ENCODE data around the gene FBXO38.
A peak's percentile ranks its signal among the peaks of the same experiment; 100 is the strongest.

The FBXO38 gene

DNA sequence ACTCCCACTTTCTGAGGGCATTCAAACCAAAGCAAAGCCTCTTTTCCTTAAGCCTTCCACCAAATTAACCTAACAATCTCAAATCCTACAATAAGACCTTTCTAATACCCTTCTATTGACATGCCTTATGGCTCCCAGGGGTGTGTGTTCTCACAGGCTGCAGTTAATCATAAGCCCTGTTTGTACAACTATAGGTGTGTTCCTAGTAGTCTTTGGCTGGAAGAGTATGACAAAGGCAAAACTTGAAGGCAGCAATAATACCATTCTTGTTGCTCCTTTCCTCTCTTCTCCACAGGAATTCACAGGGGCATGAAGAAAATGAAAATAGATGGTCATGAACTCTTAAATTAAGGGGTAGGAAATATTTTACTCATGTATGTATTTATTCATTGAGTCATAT is 10.9 kb upstream of the FBXO38 start:
- Histone ChIP-seq H3K4me1 (ENCODE audit: insufficient read depth, low read length, severe bottlenecking) (no peaks in the 10 kb centered on the region), H3K4me3 (ENCODE audit: low read depth, low read length, poor library complexity, severe bottlenecking) (no peak overlapping the region), H3K27me3 (ENCODE audit: insufficient read depth, low read length) (no peaks in the 10 kb centered on the region), H4K20me1 (ENCODE audit: insufficient read depth, low read length) (no peaks in the 10 kb centered on the region), H3F3A (ENCODE audit: insufficient read depth, low read length) (no peaks in the 10 kb centered on the region), H3K79me2 (ENCODE audit: insufficient read depth, low read length) (no peaks in the 10 kb centered on the region), H3K36me3 (ENCODE audit: insufficient read depth, low read length) (no peaks in the 10 kb centered on the region; the same call in 1 of the 2 replicates), H3K27ac (ENCODE audit: low read depth, low read length, poor library complexity, severe bottlenecking) (no peak overlapping the region), H3K9me3 (ENCODE audit: low read length) (0 out of 2 replicates have a peak, but pooled peaks cover 4% of the 10 kb centered on the region), H3K4me2 (ENCODE audit: low read length) (no peak overlapping the region), H3K9ac (ENCODE audit: low read length) (no peak overlapping the region), H3K9me2 (ENCODE audit: low read depth, low read length) (no peaks in the 10 kb centered on the region), H2AFZ (ENCODE audit: low read length) (no peak overlapping the region)
- TF ChIP-seq, protein P1, sequence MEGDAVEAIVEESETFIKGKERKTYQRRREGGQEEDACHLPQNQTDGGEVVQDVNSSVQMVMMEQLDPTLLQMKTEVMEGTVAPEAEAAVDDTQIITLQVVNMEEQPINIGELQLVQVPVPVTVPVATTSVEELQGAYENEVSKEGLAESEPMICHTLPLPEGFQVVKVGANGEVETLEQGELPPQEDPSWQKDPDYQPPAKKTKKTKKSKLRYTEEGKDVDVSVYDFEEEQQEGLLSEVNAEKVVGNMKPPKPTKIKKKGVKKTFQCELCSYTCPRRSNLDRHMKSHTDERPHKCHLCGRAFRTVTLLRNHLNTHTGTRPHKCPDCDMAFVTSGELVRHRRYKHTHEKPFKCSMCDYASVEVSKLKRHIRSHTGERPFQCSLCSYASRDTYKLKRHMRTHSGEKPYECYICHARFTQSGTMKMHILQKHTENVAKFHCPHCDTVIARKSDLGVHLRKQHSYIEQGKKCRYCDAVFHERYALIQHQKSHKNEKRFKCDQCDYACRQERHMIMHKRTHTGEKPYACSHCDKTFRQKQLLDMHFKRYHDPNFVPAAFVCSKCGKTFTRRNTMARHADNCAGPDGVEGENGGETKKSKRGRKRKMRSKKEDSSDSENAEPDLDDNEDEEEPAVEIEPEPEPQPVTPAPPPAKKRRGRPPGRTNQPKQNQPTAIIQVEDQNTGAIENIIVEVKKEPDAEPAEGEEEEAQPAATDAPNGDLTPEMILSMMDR (IDR thresholded peaks at IDR 0.05; ENCODE audit: low read length), result no peak
- TF ChIP-seq EZH2 (IDR thresholded peaks at IDR 0.05; ENCODE audit: borderline replicate concordance, low read length), result no peak

DNA sequence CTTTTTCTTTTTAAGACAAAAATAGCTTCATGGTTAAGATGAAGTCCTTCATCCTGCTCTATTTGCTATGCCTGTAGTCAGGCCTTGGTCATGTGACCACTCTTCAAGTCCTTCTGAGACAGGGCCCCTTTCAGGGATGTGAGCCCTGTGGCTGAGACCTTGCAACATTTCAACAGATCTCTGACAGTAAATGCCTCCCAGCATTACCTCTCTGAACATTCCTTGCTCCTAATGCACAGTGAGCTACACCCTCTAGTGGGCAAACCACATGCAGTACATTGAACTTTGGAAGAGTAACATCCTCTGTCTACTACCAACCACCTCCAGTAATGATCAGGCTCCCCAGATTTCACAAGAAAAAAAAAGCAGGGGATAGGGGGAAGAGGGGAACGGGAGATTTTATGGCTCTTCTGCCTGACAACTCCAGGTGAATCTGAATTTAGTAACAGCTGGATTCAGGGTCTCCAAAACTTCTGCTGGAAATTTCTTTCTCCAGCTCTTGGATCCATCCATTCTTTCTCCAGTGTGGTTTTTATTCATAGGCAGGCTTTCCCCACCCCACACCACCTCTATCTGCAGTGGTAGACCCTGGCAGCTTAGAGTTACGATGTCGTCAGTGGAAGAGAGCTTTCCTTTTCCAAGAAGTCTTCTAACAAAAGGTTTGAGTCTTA is 8.9 kb upstream of the FBXO38 start:
- 0 out of 2 replicates have a peak, but pooled peaks cover 9% of the 10 kb centered on the region for H3K9me3 ChIP-seq (ENCODE audit: low read length)
- no peaks in the 10 kb centered on the region for H3K4me1 ChIP-seq (ENCODE audit: insufficient read depth, low read length, severe bottlenecking)
- no peak for TF ChIP-seq EZH2 (IDR thresholded peaks at IDR 0.05; ENCODE audit: borderline replicate concordance, low read length)
- TF ChIP-seq, protein P1 (IDR thresholded peaks at IDR 0.05; ENCODE audit: low read length), result peak; percentile 80
- H3K9ac ChIP-seq (ENCODE audit: low read length), result no peak overlapping the region
- H3K9me2 ChIP-seq (ENCODE audit: low read depth, low read length), result no peaks in the 10 kb centered on the region
- peaks cover 5% of the 10 kb centered on the region; the same call in 1 of the 2 replicates for H3K36me3 ChIP-seq (ENCODE audit: insufficient read depth, low read length)
- no peak overlapping the region for H2AFZ ChIP-seq (ENCODE audit: low read length)
- H3K4me2 ChIP-seq (ENCODE audit: low read length), result no peak overlapping the region
- no peaks in the 10 kb centered on the region for H3K79me2 ChIP-seq (ENCODE audit: insufficient read depth, low read length)
- H4K20me1 ChIP-seq (ENCODE audit: insufficient read depth, low read length), result no peaks in the 10 kb centered on the region
- no peaks in the 10 kb centered on the region for H3F3A ChIP-seq (ENCODE audit: insufficient read depth, low read length)
- H3K4me3 ChIP-seq (ENCODE audit: low read depth, low read length, poor library complexity, severe bottlenecking), result no peak overlapping the region
- H3K27me3 ChIP-seq (ENCODE audit: insufficient read depth, low read length), result no peaks in the 10 kb centered on the region
- H3K27ac ChIP-seq (ENCODE audit: low read depth, low read length, poor library complexity, severe bottlenecking), result no peak overlapping the region

DNA sequence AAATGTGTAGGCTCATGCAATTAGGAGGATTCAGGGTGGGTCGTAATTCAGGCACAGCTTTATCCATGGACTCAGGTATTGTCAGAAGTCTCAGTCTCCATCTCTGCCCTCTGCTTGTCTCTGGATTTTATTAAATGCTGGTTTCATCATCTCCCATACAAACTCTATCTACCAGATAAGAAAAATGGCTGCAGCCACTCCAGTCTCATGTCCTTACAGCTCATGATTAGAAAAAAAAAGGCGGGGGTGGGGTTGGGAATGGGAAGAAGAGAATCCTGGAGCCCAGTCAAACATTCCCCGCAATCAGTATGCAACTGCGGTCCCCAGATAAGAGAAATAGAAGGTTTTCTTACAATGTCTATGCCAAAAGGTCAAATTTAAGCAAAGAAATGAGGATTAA is 7.6 kb upstream of the FBXO38 start:
- no peak overlapping the region for H2AFZ ChIP-seq (ENCODE audit: low read length)
- H3K36me3 ChIP-seq (ENCODE audit: insufficient read depth, low read length), result peaks cover 5% of the 10 kb centered on the region; the same call in 1 of the 2 replicates
- no peaks in the 10 kb centered on the region for H3K9me2 ChIP-seq (ENCODE audit: low read depth, low read length)
- H3K9ac ChIP-seq (ENCODE audit: low read length), result no peak overlapping the region
- H3K4me2 ChIP-seq (ENCODE audit: low read length), result no peak overlapping the region
- TF ChIP-seq, protein P1 (IDR thresholded peaks at IDR 0.05; ENCODE audit: low read length), result no peak
- no peak for TF ChIP-seq EZH2 (IDR thresholded peaks at IDR 0.05; ENCODE audit: borderline replicate concordance, low read length)
- no peak overlapping the region for H3K27ac ChIP-seq (ENCODE audit: low read depth, low read length, poor library complexity, severe bottlenecking)
- H3K4me3 ChIP-seq (ENCODE audit: low read depth, low read length, poor library complexity, severe bottlenecking), result no peak overlapping the region
- no peaks in the 10 kb centered on the region for H3F3A ChIP-seq (ENCODE audit: insufficient read depth, low read length)
- no peaks in the 10 kb centered on the region for H4K20me1 ChIP-seq (ENCODE audit: insufficient read depth, low read length)
- H3K27me3 ChIP-seq (ENCODE audit: insufficient read depth, low read length), result no peaks in the 10 kb centered on the region
- H3K79me2 ChIP-seq (ENCODE audit: insufficient read depth, low read length), result no peaks in the 10 kb centered on the region
- H3K4me1 ChIP-seq (ENCODE audit: insufficient read depth, low read length, severe bottlenecking), result no peaks in the 10 kb centered on the region
- H3K9me3 ChIP-seq (ENCODE audit: low read length), result 0 out of 2 replicates have a peak, but pooled peaks cover 9% of the 10 kb centered on the region
